K562 (cell line): ENCODE results near the gene NRN1. TPM values are rescaled to one million over a fixed set of nuclear protein-coding genes. Genes with fewer than 3 reads are reported as not detected.

Experiments used
- POLR2B ChIP-seq: fragments of 450-650 bp; IDR thresholded peaks from 2 replicates; pipeline ENCODE4 v1.6.1; 2018; ENCODE audit warnings: low read depth; ENCODE audit not compliant: partially characterized antibody
- SIN3A ChIP-seq, 2 experiments: fragments of 150-350 bp in 1 of 2; IDR thresholded peaks; 2 replicates each; pipeline ENCODE4 v1.6.1; 2011 to 2016; ENCODE audit warnings: borderline replicate concordance in 2 of 2, low read depth in 2 of 2, low read length in 2 of 2, mild to moderate bottlenecking in 2 of 2, moderate library complexity in 2 of 2; ENCODE audit not compliant: control insufficient read depth in 1 of 2
- ZBTB40 ChIP-seq, 2 experiments: fragments of 450-650 bp in 1 of 2; sonication (generic) in 1 of 2; formaldehyde crosslinking in 1 of 2; IDR thresholded peaks; 2 replicates each; pipeline versions ENCODE4 v1.7.1 to v1.9.0; 2016 to 2022; ENCODE audit warnings: inconsistent platforms in 1 of 2, mild to moderate bottlenecking in 1 of 2, missing genetic modification reagents in 1 of 2
- polyA plus RNA-seq, 8 experiments: library from polyadenylated mRNA; depleted of rRNA in 4 of 8; stranded (reverse) in 5 of 8; unstranded in 3 of 8; fragments of >200 nt; fragmentation: Nextera tagmentation in 2 of 8; fragmentation: Illumina TruSeq in 1 of 8; extraction: Ambion mirVana in 2 of 8; extraction: Trizol in 1 of 8; gene quantifications; 2 replicates each; pipeline versions ENCODE4 v1.2.1 to v1.2.3, GENCODE V29; 2011 to 2014; ENCODE audit warnings: inconsistent platforms in 1 of 8, missing spikeins in 1 of 8
- total RNA-seq, 7 experiments: library from RNA; depleted of rRNA in 6 of 7; stranded (reverse); fragments of >200 nt in 6 of 7; fragmentation: Illumina TruSeq in 2 of 7; extraction: Trizol in 2 of 7; gene quantifications; 2 replicates each; pipeline versions ENCODE4 v1.2.1 to v1.2.3, GENCODE V29; 2011 to 2021; ENCODE audit warnings: low replicate concordance in 1 of 7
- TF ChIP-seq, protein P1 (sequence below): fragments of 450-650 bp; IDR thresholded peaks from 2 replicates; pipeline ENCODE4 v1.6.1; 2017; ENCODE audit warnings: antibody characterized with exemption
- TF ChIP-seq, protein P2 (sequence below): fragments of 250-450 bp; sonication (Bioruptor Pico); IDR thresholded peaks from 2 replicates; pipeline ENCODE4 v1.4.0; 2020
- TF ChIP-seq, protein P3 (sequence below): IDR thresholded peaks from 2 replicates; pipeline ENCODE4 v1.6.1; 2011; ENCODE audit warnings: borderline replicate concordance, low read depth, mild to moderate bottlenecking, moderate library complexity, low read length; ENCODE audit not compliant: insufficient read depth, poor library complexity, severe bottlenecking

The NRN1 gene
- total and polyA plus RNA-seq, 9 of the 15 experiments (the other 6 are each of a cell fraction or from before 2014, with no cell fraction given): not detected

DNA sequence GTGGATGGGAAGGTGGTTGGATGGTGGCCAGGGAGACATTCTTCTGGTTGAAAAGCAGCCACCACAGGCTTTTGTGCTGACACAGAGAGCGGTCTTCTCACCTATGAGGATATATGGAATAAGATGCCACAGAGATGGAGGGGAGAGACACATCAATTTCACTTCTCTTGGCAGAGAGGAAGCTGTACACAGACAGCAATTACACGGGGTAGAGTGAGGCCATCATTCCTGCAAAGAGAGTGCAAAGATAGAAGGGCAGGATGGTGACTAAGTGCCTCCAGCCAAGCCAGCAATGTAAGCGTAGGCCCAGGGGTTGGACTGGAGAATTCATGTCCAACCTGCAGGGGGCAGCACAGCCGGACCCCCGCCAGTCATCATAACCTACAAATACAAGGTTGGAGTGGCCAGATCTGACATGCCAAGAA is 56.4 kb downstream of the NRN1 start (continued):
- TF ChIP-seq, protein P1, sequence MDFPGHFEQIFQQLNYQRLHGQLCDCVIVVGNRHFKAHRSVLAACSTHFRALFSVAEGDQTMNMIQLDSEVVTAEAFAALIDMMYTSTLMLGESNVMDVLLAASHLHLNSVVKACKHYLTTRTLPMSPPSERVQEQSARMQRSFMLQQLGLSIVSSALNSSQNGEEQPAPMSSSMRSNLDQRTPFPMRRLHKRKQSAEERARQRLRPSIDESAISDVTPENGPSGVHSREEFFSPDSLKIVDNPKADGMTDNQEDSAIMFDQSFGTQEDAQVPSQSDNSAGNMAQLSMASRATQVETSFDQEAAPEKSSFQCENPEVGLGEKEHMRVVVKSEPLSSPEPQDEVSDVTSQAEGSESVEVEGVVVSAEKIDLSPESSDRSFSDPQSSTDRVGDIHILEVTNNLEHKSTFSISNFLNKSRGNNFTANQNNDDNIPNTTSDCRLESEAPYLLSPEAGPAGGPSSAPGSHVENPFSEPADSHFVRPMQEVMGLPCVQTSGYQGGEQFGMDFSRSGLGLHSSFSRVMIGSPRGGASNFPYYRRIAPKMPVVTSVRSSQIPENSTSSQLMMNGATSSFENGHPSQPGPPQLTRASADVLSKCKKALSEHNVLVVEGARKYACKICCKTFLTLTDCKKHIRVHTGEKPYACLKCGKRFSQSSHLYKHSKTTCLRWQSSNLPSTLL: no peak
- TF ChIP-seq POLR2B (no peak), ZBTB40 (IDR thresholded peaks at IDR 0.05) (no peak), ZBTB40 (CRISPR knock-in tag; IDR thresholded peaks at IDR 0.05) (no peak), SIN3A (IDR thresholded peaks at IDR 0.05; ENCODE audit: borderline replicate concordance in 2 of 2, control insufficient read depth in 1 of 2, low read depth in 2 of 2, low read length in 2 of 2) (no peak)
- TF ChIP-seq, protein P2, sequence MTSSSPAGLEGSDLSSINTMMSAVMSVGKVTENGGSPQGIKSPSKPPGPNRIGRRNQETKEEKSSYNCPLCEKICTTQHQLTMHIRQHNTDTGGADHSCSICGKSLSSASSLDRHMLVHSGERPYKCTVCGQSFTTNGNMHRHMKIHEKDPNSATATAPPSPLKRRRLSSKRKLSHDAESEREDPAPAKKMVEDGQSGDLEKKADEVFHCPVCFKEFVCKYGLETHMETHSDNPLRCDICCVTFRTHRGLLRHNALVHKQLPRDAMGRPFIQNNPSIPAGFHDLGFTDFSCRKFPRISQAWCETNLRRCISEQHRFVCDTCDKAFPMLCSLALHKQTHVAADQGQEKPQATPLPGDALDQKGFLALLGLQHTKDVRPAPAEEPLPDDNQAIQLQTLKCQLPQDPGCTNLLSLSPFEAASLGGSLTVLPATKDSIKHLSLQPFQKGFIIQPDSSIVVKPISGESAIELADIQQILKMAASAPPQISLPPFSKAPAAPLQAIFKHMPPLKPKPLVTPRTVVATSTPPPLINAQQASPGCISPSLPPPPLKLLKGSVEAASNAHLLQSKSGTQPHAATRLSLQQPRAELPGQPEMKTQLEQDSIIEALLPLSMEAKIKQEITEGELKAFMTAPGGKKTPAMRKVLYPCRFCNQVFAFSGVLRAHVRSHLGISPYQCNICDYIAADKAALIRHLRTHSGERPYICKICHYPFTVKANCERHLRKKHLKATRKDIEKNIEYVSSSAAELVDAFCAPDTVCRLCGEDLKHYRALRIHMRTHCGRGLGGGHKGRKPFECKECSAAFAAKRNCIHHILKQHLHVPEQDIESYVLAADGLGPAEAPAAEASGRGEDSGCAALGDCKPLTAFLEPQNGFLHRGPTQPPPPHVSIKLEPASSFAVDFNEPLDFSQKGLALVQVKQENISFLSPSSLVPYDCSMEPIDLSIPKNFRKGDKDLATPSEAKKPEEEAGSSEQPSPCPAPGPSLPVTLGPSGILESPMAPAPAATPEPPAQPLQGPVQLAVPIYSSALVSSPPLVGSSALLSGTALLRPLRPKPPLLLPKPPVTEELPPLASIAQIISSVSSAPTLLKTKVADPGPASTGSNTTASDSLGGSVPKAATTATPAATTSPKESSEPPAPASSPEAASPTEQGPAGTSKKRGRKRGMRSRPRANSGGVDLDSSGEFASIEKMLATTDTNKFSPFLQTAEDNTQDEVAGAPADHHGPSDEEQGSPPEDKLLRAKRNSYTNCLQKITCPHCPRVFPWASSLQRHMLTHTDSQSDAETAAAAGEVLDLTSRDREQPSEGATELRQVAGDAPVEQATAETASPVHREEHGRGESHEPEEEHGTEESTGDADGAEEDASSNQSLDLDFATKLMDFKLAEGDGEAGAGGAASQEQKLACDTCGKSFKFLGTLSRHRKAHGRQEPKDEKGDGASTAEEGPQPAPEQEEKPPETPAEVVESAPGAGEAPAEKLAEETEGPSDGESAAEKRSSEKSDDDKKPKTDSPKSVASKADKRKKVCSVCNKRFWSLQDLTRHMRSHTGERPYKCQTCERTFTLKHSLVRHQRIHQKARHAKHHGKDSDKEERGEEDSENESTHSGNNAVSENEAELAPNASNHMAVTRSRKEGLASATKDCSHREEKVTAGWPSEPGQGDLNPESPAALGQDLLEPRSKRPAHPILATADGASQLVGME (CRISPR knock-in tag): no peak
- TF ChIP-seq, protein P3, sequence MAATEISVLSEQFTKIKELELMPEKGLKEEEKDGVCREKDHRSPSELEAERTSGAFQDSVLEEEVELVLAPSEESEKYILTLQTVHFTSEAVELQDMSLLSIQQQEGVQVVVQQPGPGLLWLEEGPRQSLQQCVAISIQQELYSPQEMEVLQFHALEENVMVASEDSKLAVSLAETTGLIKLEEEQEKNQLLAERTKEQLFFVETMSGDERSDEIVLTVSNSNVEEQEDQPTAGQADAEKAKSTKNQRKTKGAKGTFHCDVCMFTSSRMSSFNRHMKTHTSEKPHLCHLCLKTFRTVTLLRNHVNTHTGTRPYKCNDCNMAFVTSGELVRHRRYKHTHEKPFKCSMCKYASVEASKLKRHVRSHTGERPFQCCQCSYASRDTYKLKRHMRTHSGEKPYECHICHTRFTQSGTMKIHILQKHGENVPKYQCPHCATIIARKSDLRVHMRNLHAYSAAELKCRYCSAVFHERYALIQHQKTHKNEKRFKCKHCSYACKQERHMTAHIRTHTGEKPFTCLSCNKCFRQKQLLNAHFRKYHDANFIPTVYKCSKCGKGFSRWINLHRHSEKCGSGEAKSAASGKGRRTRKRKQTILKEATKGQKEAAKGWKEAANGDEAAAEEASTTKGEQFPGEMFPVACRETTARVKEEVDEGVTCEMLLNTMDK: peak; percentile 66
